Measurements from ENCODE around the gene DPP6.

Gene DPP6

GRCh38 chr7:154409703-154410311, 357.6 kb downstream of the DPP6 start:
- TF ChIP-seq EP300 (IDR thresholded peaks at IDR 0.05; ENCODE audit: borderline replicate concordance): no peak
- peak; percentile 88 for TF ChIP-seq REST (IDR thresholded peaks at IDR 0.05; ENCODE audit: low read depth)

GRCh38 chr7:154412105-154412504, 359.9 kb downstream of the DPP6 start:
- TF ChIP-seq EP300 (IDR thresholded peaks at IDR 0.05; ENCODE audit: borderline replicate concordance) (no peak), CEBPB (IDR thresholded peaks at IDR 0.05) (no peak), EGR1 (IDR thresholded peaks at IDR 0.05) (no peak), RAD21 (IDR thresholded peaks at IDR 0.05; ENCODE audit: low read depth) (no peak), TCF12 (IDR thresholded peaks at IDR 0.05; ENCODE audit: low read depth) (no peak), TEAD4 (IDR thresholded peaks at IDR 0.05) (no peak), CREB1 (IDR thresholded peaks at IDR 0.05; ENCODE audit: low read depth) (no peak), ZBTB7A (IDR thresholded peaks at IDR 0.05; ENCODE audit: low read depth) (no peak), MAX (IDR thresholded peaks at IDR 0.05) (no peak), REST (IDR thresholded peaks at IDR 0.05; ENCODE audit: low read depth) (no peak), USF1 (IDR thresholded peaks at IDR 0.05) (no peak), TAF1 (IDR thresholded peaks at IDR 0.05; ENCODE audit: low read depth) (no peak), NFIC (IDR thresholded peaks at IDR 0.05) (no peak), YY1 (IDR thresholded peaks at IDR 0.05; ENCODE audit: low read depth) (no peak), FOXM1 (IDR thresholded peaks at IDR 0.05; ENCODE audit: borderline replicate concordance, low read depth) (no peak)

GRCh38 chr7:154415709-154416399, 363.7 kb downstream of the DPP6 start:
- TF ChIP-seq USF1 (IDR thresholded peaks at IDR 0.05) (no peak), CEBPB (IDR thresholded peaks at IDR 0.05) (no peak), TAF1 (IDR thresholded peaks at IDR 0.05; ENCODE audit: low read depth) (no peak), TCF12 (IDR thresholded peaks at IDR 0.05; ENCODE audit: low read depth) (no peak), NFIC (IDR thresholded peaks at IDR 0.05) (no peak), EGR1 (IDR thresholded peaks at IDR 0.05) (no peak), MAX (IDR thresholded peaks at IDR 0.05) (no peak), FOXM1 (IDR thresholded peaks at IDR 0.05; ENCODE audit: borderline replicate concordance, low read depth) (no peak), YY1 (IDR thresholded peaks at IDR 0.05; ENCODE audit: low read depth) (no peak), CREB1 (IDR thresholded peaks at IDR 0.05; ENCODE audit: low read depth) (no peak)

- TF ChIP-seq ZBTB7A (IDR thresholded peaks at IDR 0.05; ENCODE audit: low read depth): no peak
- TF ChIP-seq TCF12 (IDR thresholded peaks at IDR 0.05; ENCODE audit: low read depth): no peak
These were observed 364.5 kb downstream of the DPP6 start for GRCh38 chr7:154416714-154417113.

- TF ChIP-seq EP300 (IDR thresholded peaks at IDR 0.05; ENCODE audit: borderline replicate concordance): no peak
- TF ChIP-seq FOXM1 (IDR thresholded peaks at IDR 0.05; ENCODE audit: borderline replicate concordance, low read depth): no peak
- TF ChIP-seq MAX (IDR thresholded peaks at IDR 0.05): no peak
- no peak for TF ChIP-seq USF1 (IDR thresholded peaks at IDR 0.05)
These were observed 367.1 kb downstream of the DPP6 start for GRCh38 chr7:154419344-154419743.

GRCh38 chr7:154423231-154423630, 371.0 kb downstream of the DPP6 start:
- TF ChIP-seq FOXM1 (IDR thresholded peaks at IDR 0.05; ENCODE audit: borderline replicate concordance, low read depth): no peak
- no peak for TF ChIP-seq TCF12 (IDR thresholded peaks at IDR 0.05; ENCODE audit: low read depth)
- no peak for TF ChIP-seq CREB1 (IDR thresholded peaks at IDR 0.05; ENCODE audit: low read depth)
- TF ChIP-seq EP300 (IDR thresholded peaks at IDR 0.05; ENCODE audit: borderline replicate concordance): no peak
- TF ChIP-seq YY1 (IDR thresholded peaks at IDR 0.05; ENCODE audit: low read depth): no peak
- no peak for TF ChIP-seq USF1 (IDR thresholded peaks at IDR 0.05)
- TF ChIP-seq REST (IDR thresholded peaks at IDR 0.05; ENCODE audit: low read depth): no peak
- TF ChIP-seq RAD21 (IDR thresholded peaks at IDR 0.05; ENCODE audit: low read depth): no peak
- no peak for TF ChIP-seq EGR1 (IDR thresholded peaks at IDR 0.05)
- no peak for TF ChIP-seq TEAD4 (IDR thresholded peaks at IDR 0.05)
- TF ChIP-seq ZBTB7A (IDR thresholded peaks at IDR 0.05; ENCODE audit: low read depth): no peak
- no peak for TF ChIP-seq TAF1 (IDR thresholded peaks at IDR 0.05; ENCODE audit: low read depth)
- no peak for TF ChIP-seq CEBPB (IDR thresholded peaks at IDR 0.05)
- no peak for TF ChIP-seq MAX (IDR thresholded peaks at IDR 0.05)
- TF ChIP-seq NFIC (IDR thresholded peaks at IDR 0.05): no peak

Measured in Ishikawa (cell line).